ENCODE measurements around the gene TESPA1. TPM values are rescaled to one million over a fixed set of nuclear protein-coding genes. Genes with fewer than 3 reads are reported as not detected.

Gene TESPA1
- total and polyA plus RNA-seq, 2 of the 8 experiments (the other 6 are each of a cell fraction or from before 2014, with no cell fraction given) = not detected

- no peaks in the 10 kb centered on the region for H3K79me1 ChIP-seq (ENCODE audit: low read depth, low read length)
- H3K27me3 ChIP-seq (replicated peaks in 1 of 4; ENCODE audit: control insufficient read depth in 3 of 4, extremely low read depth in 1 of 4, insufficient read depth in 3 of 4, low read length in 3 of 4) = no peaks in the 10 kb centered on the region
- FAIRE-seq (peak; percentile 74), DNase-seq (ENCODE audit: low read depth in 1 of 2, low spot score in 2 of 2) (no peak)
- H2BK20ac ChIP-seq (ENCODE audit: low read length) = no peak overlapping the region
- H3K9me3 ChIP-seq (ENCODE audit: insufficient read depth in 2 of 2, low read depth in 1 of 2, low read length in 1 of 2) = no peaks in the 10 kb centered on the region
- no peaks in the 10 kb centered on the region for H3K36me3 ChIP-seq (ENCODE audit: control insufficient read depth in 2 of 4, insufficient read depth in 4 of 4, low read length in 3 of 4)
- no peak overlapping the region for H3K27ac ChIP-seq (ENCODE audit: low read depth, low read length)
- H3K18ac ChIP-seq (ENCODE audit: extremely low read depth, low read length) = no peak overlapping the region
- no peak overlapping the region for H3K9ac ChIP-seq (replicated peaks in 1 of 4; ENCODE audit: extremely low read depth in 1 of 4, low read depth in 3 of 4, low read length in 3 of 4)
- H2BK120ac ChIP-seq (replicated peaks; ENCODE audit: low read depth, low read length) = no peak overlapping the region
- no peak overlapping the region for H3K4ac ChIP-seq (replicated peaks; ENCODE audit: insufficient read length, low read depth, low read length)
- H3K79me2 ChIP-seq (ENCODE audit: control insufficient read depth in 1 of 2, insufficient read depth in 2 of 2, low read length in 2 of 2) = no peaks in the 10 kb centered on the region
- H4K20me1 ChIP-seq (replicated peaks in 1 of 2; ENCODE audit: control insufficient read depth in 1 of 2, insufficient read depth in 2 of 2, low read length in 2 of 2) = no peaks in the 10 kb centered on the region
- no peak overlapping the region for H4K91ac ChIP-seq (replicated peaks; ENCODE audit: insufficient read length, low read length)
- H3K4me3 ChIP-seq (ENCODE audit: extremely low read depth in 1 of 4, insufficient read depth in 2 of 4, low read depth in 3 of 4, low read length in 4 of 4) = no peak overlapping the region
- H2AK5ac ChIP-seq (ENCODE audit: low read depth, low read length) = no peak overlapping the region
- ChIA-PET POLR2A (ENCODE audit: partially characterized antibody) (no interaction called here), CTCF (ENCODE audit: partially characterized antibody) (interaction anchor here (0.7 to 7.1 kb wide), 38 partner anchors 8 to 432 kb away, joined by 3 to 89 read pairs (median 4); partner anchors contain the start of genes MUCL1 and OR9K2)
- no peak overlapping the region for H3K56ac ChIP-seq (replicated peaks; ENCODE audit: insufficient read length, low read depth, low read length)
- no peak overlapping the region for H4K5ac ChIP-seq (ENCODE audit: insufficient read length, low read depth, low read length)
- H4K8ac ChIP-seq (ENCODE audit: extremely low read depth, insufficient read depth, low read length) = no peak overlapping the region
- H3K4me2 ChIP-seq (ENCODE audit: insufficient read depth in 1 of 2, low read depth in 2 of 2, low read length in 2 of 2) = no peak overlapping the region
- H2BK12ac ChIP-seq (ENCODE audit: low read depth, low read length) = no peak overlapping the region
- H3K23me2 ChIP-seq (ENCODE audit: low read depth, low read length) = no peaks in the 10 kb centered on the region
- peaks cover 0 to 5% (median 0%) of the 10 kb centered on the region in 4 experiments; a peak in 2 of 7 replicates for H3K4me1 ChIP-seq (replicated peaks in 1 of 4; ENCODE audit: control insufficient read depth in 3 of 4, insufficient read depth in 4 of 4, low read length in 3 of 4)
- H2BK15ac ChIP-seq (ENCODE audit: low read length) = no peak overlapping the region
- WGBS, 2 experiments (ENCODE audit: extremely low coverage in 1 of 2, insufficient coverage in 1 of 2, insufficient read length in 1 of 2, insufficient replicate concordance in 2 of 2, low coverage in 1 of 2, low lambda C conversion rate in 2 of 2, missing lambda C conversion rate in 1 of 2) = 89% methylated on average over 3 of the region's 3 CpGs; no CpG with 5 or more reads in 1 of the 2 experiments
- H3K14ac ChIP-seq (ENCODE audit: insufficient read length) = no peak overlapping the region
- no peak overlapping the region for H3K23ac ChIP-seq (ENCODE audit: insufficient read length)
- no peak overlapping the region for H2BK5ac ChIP-seq (ENCODE audit: low read depth, low read length)
- H2AFZ ChIP-seq (ENCODE audit: low read length) = no peak overlapping the region
- TF ChIP-seq RXRA (IDR thresholded peaks at IDR 0.05; ENCODE audit: insufficient read depth, low read depth, low read length) (no peak), CTCF (IDR thresholded peaks at IDR 0.05; ENCODE audit: control extremely low read depth in 1 of 3, insufficient read depth in 1 of 3, low read depth in 1 of 3, low read length in 3 of 3) (peak in 2 of 3 experiments; percentile 61 to 70; a peak in 2 of 4 replicates), ATF2 (IDR thresholded peaks at IDR 0.05; ENCODE audit: low read length) (no peak), JUN (IDR thresholded peaks at IDR 0.05; ENCODE audit: low read depth, low read length) (no peak), CBX8 (IDR thresholded peaks at IDR 0.05; ENCODE audit: borderline replicate concordance, low read depth, low read length) (no peak), CTBP2 (IDR thresholded peaks at IDR 0.05; ENCODE audit: borderline replicate concordance, insufficient read depth, insufficient read length, low read length) (no peak), SP2 (IDR thresholded peaks at IDR 0.05; ENCODE audit: low read length) (no peak), JUND (IDR thresholded peaks at IDR 0.05; ENCODE audit: low read length) (no peak), CREB1 (IDR thresholded peaks at IDR 0.05) (no peak)
These were observed 26.4 kb downstream of the TESPA1 start for GRCh38 chr12:54958048-54958658.
